Mammary epithelial cell (primary cell): ENCODE results near the gene SMOC1.

Experiments
- EZH2 ChIP-seq: IDR thresholded peaks from 2 replicates; pipeline ENCODE4 v1.6.1; 2012; ENCODE audit warnings: low read length, inconsistent platforms, borderline replicate concordance
- TF ChIP-seq, protein P1 (sequence below), 2 donors: IDR thresholded peaks in 1 of 2; conservative IDR thresholded peaks in 1 of 2; 2 replicates each; pipeline ENCODE4 v1.5.1; 2011 to 2012; ENCODE audit warnings: inconsistent platforms in 2 of 2, low read length in 2 of 2, mild to moderate bottlenecking in 2 of 2, control low read depth in 1 of 2, low read depth in 1 of 2; ENCODE audit not compliant: insufficient read depth in 1 of 2; ENCODE audit errors: extremely low read depth in 1 of 2

DNA sequence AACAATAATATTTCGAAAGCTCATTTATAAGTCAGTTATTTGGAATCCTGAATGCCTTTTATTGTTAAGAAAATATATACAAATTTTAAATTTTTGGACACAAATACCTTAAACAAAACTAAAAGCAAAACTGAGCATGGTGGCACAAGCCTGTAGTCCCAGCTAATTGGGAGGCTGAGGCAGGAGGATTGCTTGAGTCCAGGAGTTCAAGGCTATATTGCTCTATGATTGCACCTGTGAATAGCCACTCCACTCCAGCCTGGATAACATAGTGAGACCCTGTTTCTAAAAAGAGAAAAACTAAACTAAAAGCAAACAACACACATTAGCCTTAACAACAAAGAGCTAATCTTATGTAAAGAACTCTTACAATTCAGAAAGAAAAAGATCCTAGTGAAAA is 78.8 kb downstream of the SMOC1 start:
- TF ChIP-seq, protein P1, sequence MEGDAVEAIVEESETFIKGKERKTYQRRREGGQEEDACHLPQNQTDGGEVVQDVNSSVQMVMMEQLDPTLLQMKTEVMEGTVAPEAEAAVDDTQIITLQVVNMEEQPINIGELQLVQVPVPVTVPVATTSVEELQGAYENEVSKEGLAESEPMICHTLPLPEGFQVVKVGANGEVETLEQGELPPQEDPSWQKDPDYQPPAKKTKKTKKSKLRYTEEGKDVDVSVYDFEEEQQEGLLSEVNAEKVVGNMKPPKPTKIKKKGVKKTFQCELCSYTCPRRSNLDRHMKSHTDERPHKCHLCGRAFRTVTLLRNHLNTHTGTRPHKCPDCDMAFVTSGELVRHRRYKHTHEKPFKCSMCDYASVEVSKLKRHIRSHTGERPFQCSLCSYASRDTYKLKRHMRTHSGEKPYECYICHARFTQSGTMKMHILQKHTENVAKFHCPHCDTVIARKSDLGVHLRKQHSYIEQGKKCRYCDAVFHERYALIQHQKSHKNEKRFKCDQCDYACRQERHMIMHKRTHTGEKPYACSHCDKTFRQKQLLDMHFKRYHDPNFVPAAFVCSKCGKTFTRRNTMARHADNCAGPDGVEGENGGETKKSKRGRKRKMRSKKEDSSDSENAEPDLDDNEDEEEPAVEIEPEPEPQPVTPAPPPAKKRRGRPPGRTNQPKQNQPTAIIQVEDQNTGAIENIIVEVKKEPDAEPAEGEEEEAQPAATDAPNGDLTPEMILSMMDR (conservative IDR thresholded peaks at IDR 0.05 in 1 of 2, IDR thresholded peaks at IDR 0.05 in 1 of 2; ENCODE audit: extremely low read depth in 1 of 2, insufficient read depth in 1 of 2, low read depth in 1 of 2, low read length in 2 of 2) = no peak
- TF ChIP-seq EZH2 = no peak
